GM19043 (cell line): ENCODE measurements around the gene C9orf152.

Experiments used
- ATAC-seq: cut with Tn5 transposase; IDR thresholded peaks from one replicate; pipeline ENCODE4 v1.9.1; 2021; ENCODE audit warnings: low read depth; ENCODE audit not compliant: unreplicated experiment

Gene C9orf152

GRCh38 chr9:110183208-110184145 lies 24.5 kb downstream of the C9orf152 start:
- ATAC-seq: peak; percentile 83

GRCh38 chr9:110180511-110181434 lies 27.2 kb downstream of the C9orf152 start:
- ATAC-seq: no peak

- no peak for ATAC-seq
Measured at GRCh38 chr9:110179734-110180133, 28.2 kb downstream of the C9orf152 start.

- ATAC-seq: no peak
Measured at GRCh38 chr9:110178281-110178680, 29.7 kb downstream of the C9orf152 start.

- ATAC-seq: no peak
Measured at GRCh38 chr9:110175275-110175968, 32.5 kb downstream of the C9orf152 start.

- no peak for ATAC-seq
Measured at GRCh38 chr9:110173322-110173642, 34.7 kb downstream of the C9orf152 start.

- no peak for ATAC-seq
Measured at GRCh38 chr9:110170357-110171257, 37.4 kb downstream of the C9orf152 start.

GRCh38 chr9:110168486-110168885 lies 39.5 kb downstream of the C9orf152 start:
- ATAC-seq: no peak

- no peak for ATAC-seq
Measured at GRCh38 chr9:110161940-110162339, 46.0 kb downstream of the C9orf152 start.

- no peak for ATAC-seq
Measured at GRCh38 chr9:110160685-110161084, 47.3 kb downstream of the C9orf152 start.

GRCh38 chr9:110160123-110160522 lies 47.8 kb downstream of the C9orf152 start:
- no peak for ATAC-seq

GRCh38 chr9:110157823-110158664 lies 49.9 kb downstream of the C9orf152 start:
- no peak for ATAC-seq

- ATAC-seq: peak; percentile 79
Measured at GRCh38 chr9:110156902-110157301, 51.1 kb downstream of the C9orf152 start.

GRCh38 chr9:110156416-110156815 lies 51.5 kb downstream of the C9orf152 start:
- ATAC-seq: no peak

- no peak for ATAC-seq
Measured at GRCh38 chr9:110155751-110156150, 52.2 kb downstream of the C9orf152 start.

- no peak for ATAC-seq
Measured at GRCh38 chr9:110153431-110153830, 54.5 kb downstream of the C9orf152 start.

GRCh38 chr9:110152704-110153374 lies 55.1 kb downstream of the C9orf152 start:
- no peak for ATAC-seq
